HFFc6 (cell line): ENCODE measurements around the gene ARHGAP44. TPM values are rescaled to one million over a fixed set of nuclear protein-coding genes. Genes with fewer than 3 reads are reported as not detected.

Experiments used
- DNase-seq: peaks from one replicate; pipeline ENCODE4 v3.0.0-alpha.2; 2018
- H3K27ac Mint-ChIP-seq: 2 replicates; pipeline ENCODE4 v1.8.0; 2020; ENCODE audit warnings: mild to moderate bottlenecking, mixed read lengths
- H3K27me3 Mint-ChIP-seq: 2 replicates; pipeline ENCODE4 v1.8.0; 2021; ENCODE audit warnings: mild to moderate bottlenecking, moderate library complexity, mixed read lengths; ENCODE audit not compliant: insufficient read depth
- H3K36me3 Mint-ChIP-seq: 2 replicates; pipeline ENCODE4 v1.8.0; 2021; ENCODE audit warnings: low read depth, mixed read lengths
- H3K4me1 Mint-ChIP-seq: 2 replicates; pipeline ENCODE4 v1.8.0; 2020; ENCODE audit warnings: low read depth, mixed read lengths
- H3K4me3 Mint-ChIP-seq: 2 replicates; pipeline ENCODE4 v1.8.0; 2020; ENCODE audit warnings: mild to moderate bottlenecking, moderate library complexity, mixed read lengths
- H3K9me3 Mint-ChIP-seq: 2 replicates; pipeline ENCODE4 v1.8.0; 2020; ENCODE audit warnings: mild to moderate bottlenecking, mixed read lengths
- CTCF ChIP-seq: fragments of 200-600 bp; sonication (generic); IDR thresholded peaks from 2 replicates; pipeline ENCODE4 v1.5.0; 2021; ENCODE audit warnings: antibody characterized with exemption, mild to moderate bottlenecking
- total RNA-seq, 6 experiments: library from RNA; stranded (reverse); fragmentation: NEBNext Ultra II Directional; extraction: Animal tissue kit (Norgen Biotek cat#: 25700); gene quantifications; 2 replicates in 1 of 6; 3 replicates in 5 of 6; pipeline ENCODE4 v1.2.3, GENCODE V29; 2021

The ARHGAP44 gene
- total RNA-seq, 6 experiments from 2014 or later: 0.43 to 1.3 (median 0.68) TPM

- H3K9me3 Mint-ChIP-seq: peaks cover 4% of the 10 kb centered on the region; the same call in 1 of the 2 replicates
- no peak overlapping the region for H3K4me3 Mint-ChIP-seq
- no peak for TF ChIP-seq CTCF
- DNase-seq: no peak
- H3K27me3 Mint-ChIP-seq: no peaks in the 10 kb centered on the region; the same call in none of the 2 replicates
- no peaks in the 10 kb centered on the region for H3K36me3 Mint-ChIP-seq
- H3K4me1 Mint-ChIP-seq: no peaks in the 10 kb centered on the region
- H3K27ac Mint-ChIP-seq: no peak overlapping the region
These were observed 49.7 kb downstream of the ARHGAP44 start for GRCh38 chr17:12839042-12839441.

- Mint-ChIP-seq H3K36me3 (no peaks in the 10 kb centered on the region), H3K27ac (no peak overlapping the region), H3K27me3 (peaks cover 3% of the 10 kb centered on the region), H3K4me1 (no peaks in the 10 kb centered on the region), H3K9me3 (peaks cover 6% of the 10 kb centered on the region; the same call in 1 of the 2 replicates), H3K4me3 (no peak overlapping the region)
- DNase-seq: no peak
- TF ChIP-seq CTCF: no peak
These were observed 53.6 kb downstream of the ARHGAP44 start for GRCh38 chr17:12842936-12843335.

- no peak for TF ChIP-seq CTCF
- no peak for DNase-seq
- no peak overlapping the region for H3K27ac Mint-ChIP-seq
- no peaks in the 10 kb centered on the region for H3K9me3 Mint-ChIP-seq
- no peak overlapping the region for H3K4me3 Mint-ChIP-seq
- H3K36me3 Mint-ChIP-seq: no peaks in the 10 kb centered on the region
- H3K27me3 Mint-ChIP-seq: peaks cover 7% of the 10 kb centered on the region
- H3K4me1 Mint-ChIP-seq: no peaks in the 10 kb centered on the region
These were observed 61.7 kb downstream of the ARHGAP44 start for GRCh38 chr17:12850996-12851395.

DNA sequence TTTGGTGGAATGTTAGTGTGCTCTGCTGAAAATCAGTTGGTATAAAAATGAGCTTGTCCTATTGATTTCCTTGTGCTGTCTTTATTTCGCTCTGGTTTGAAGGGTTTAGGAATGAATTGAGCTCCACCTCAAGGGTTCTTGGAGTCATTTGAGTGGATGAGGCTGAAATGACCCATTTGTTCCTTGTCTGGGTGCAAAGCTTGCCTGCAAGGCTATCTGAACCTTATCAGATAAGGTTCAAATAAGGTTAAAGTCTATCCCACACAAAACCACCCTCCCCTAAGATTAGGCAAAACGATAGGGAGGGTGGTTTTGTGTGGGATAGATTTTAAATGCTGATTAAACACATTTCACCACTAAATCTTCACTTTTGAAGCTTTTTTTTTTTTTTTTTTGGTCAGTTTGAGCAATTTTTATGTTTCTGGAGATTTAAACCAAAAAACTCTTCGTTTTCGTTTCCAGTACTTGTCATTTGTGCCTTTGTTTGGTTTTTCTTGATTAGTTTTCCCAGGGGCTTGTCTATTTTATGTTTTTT is 62.7 kb downstream of the ARHGAP44 start:
- H3K4me3 Mint-ChIP-seq: no peak overlapping the region
- H3K9me3 Mint-ChIP-seq: no peaks in the 10 kb centered on the region
- H3K27ac Mint-ChIP-seq: no peak overlapping the region
- no peak for DNase-seq
- no peak for TF ChIP-seq CTCF
- H3K36me3 Mint-ChIP-seq: no peaks in the 10 kb centered on the region
- H3K27me3 Mint-ChIP-seq: peaks cover 7% of the 10 kb centered on the region
- no peaks in the 10 kb centered on the region for H3K4me1 Mint-ChIP-seq

- no peak overlapping the region for H3K4me3 Mint-ChIP-seq
- TF ChIP-seq CTCF: no peak
- no peak overlapping the region for H3K27ac Mint-ChIP-seq
- no peak for DNase-seq
- H3K4me1 Mint-ChIP-seq: no peaks in the 10 kb centered on the region
- peaks cover 4% of the 10 kb centered on the region for H3K27me3 Mint-ChIP-seq
- H3K9me3 Mint-ChIP-seq: peaks cover 11% of the 10 kb centered on the region; the same call in 1 of the 2 replicates
- H3K36me3 Mint-ChIP-seq: no peaks in the 10 kb centered on the region
These were observed 64.6 kb downstream of the ARHGAP44 start for GRCh38 chr17:12853921-12854320.
